Psoas muscle (tissue), 8 donors: ENCODE measurements around the gene HMGN1. TPM values are rescaled to one million over a fixed set of nuclear protein-coding genes. Genes with fewer than 3 reads are reported as not detected.

Experiments used
- ATAC-seq, 4 donors: fragments of 200-7000 bp; cut with Tn5 transposase; one replicate each; pipeline ENCODE4 v1.9.1; 2020; ENCODE audit warnings: moderate library complexity in 3 of 4, mild to moderate bottlenecking in 2 of 4
- DNase-seq, 2 donors: peaks; one replicate each; pipeline ENCODE4 v3.0.0-alpha.2; 2020
- H3K27ac ChIP-seq: fragments of 200-600 bp; one replicate; pipeline ENCODE4 v1.8.0; 2022
- H3K27me3 ChIP-seq, 3 donors: fragments of 200-600 bp in 1 of 3; one replicate each; pipeline versions ENCODE4 v1.6.1 to v1.8.0; 2013 to 2022; ENCODE audit warnings: low read length in 2 of 3, mild to moderate bottlenecking in 2 of 3, moderate library complexity in 1 of 3; ENCODE audit not compliant: insufficient read depth in 3 of 3
- H3K36me3 ChIP-seq, 2 donors: fragments of 200-600 bp in 1 of 2; one replicate each; pipeline versions ENCODE4 v1.6.1 to v1.8.0; 2013 to 2022; ENCODE audit warnings: low read depth in 1 of 2, mild to moderate bottlenecking in 1 of 2, moderate library complexity in 1 of 2; ENCODE audit not compliant: insufficient read depth in 1 of 2
- H3K4me1 ChIP-seq: fragments of 200-600 bp; one replicate; pipeline ENCODE4 v1.8.0; 2022
- H3K4me3 ChIP-seq: fragments of 200-600 bp; one replicate; pipeline ENCODE4 v1.8.0; 2022; ENCODE audit warnings: mild to moderate bottlenecking
- H3K9me3 ChIP-seq: fragments of 200-600 bp; one replicate; pipeline ENCODE4 v1.8.0; 2022
- CTCF ChIP-seq: fragments of 200-600 bp; IDR thresholded peaks from one replicate; pipeline ENCODE4 v1.8.0; 2022; ENCODE audit warnings: antibody characterized with exemption
- WGBS, 3 donors: extraction: QIAGEN DNeasy Blood & Tissue Kit; methylation state at CpG; one replicate each; pipeline versions ENCODE4 v1.1.6 to v1.1.7; 2013; 5-methylcytosine and 5-hydroxymethylcytosine counted together
- intact Hi-C, 2 donors: fragments of 100-400 bp; cut with DNase I; formaldehyde crosslinking; loops; one replicate each; pipeline versions ENCODE4 v1.11.0 to v1.14.2; 2022
- polyA plus RNA-seq, 3 donors: library from polyadenylated mRNA; stranded (reverse); fragments of 200-250 nt; gene quantifications; one replicate each; pipeline ENCODE4 v1.2.3, GENCODE V29; 2013
- total RNA-seq, 4 donors: library from RNA; stranded (reverse); fragmentation: NEBNext Ultra II Directional in 2 of 4; extraction: Animal tissue kit (Norgen Biotek cat#: 25700) in 2 of 4; gene quantifications; one replicate each; pipeline versions ENCODE4 v1.2.1 to v1.2.4, GENCODE V29; 2021 to 2023
- donor health status: healthy with polysubstance abuse.
- donor health status: DM: no; HTN: no; CAD: no; lungs with moderate emphysema.
- donor health status: Bipolar disorder and iron deficiency.
- donor health status: healthy.
- donor health status: DM: yes; HTN: yes; CAD: no.
- donor health status: DM: no; HTN: no; CAD: no.
- donor health status: DM: no; HTN: no; CAD: no.
- donor health status: DM: yes; HTN: yes; CAD: no.

HMGN1 gene
- total and polyA plus RNA-seq, 7 donors: 13.9 to 37.2 (median 17.7) TPM

DNA sequence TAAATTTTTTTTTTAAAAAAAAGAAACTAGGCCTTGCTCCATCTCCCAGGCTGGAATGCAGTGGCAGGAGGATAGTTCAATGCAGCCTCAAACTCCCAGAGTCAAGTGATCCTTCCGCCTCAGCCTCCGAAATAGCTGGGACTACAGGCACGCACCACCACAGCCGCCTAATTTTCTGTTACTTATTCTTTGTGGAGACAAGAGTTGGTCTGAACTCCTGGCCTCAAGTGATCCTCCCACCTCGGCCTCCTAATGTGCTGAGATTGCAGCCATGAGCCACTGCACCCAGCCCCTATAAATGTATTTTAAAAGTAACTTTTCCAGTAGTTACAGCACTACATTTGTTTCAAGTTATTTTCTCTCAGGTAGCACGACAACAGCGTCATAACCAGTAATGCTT, 37.7 kb downstream of the HMGN1 start:
- ATAC-seq (no peak), DNase-seq (no peak)
- Histone ChIP-seq H3K4me1 (peaks cover 22% of the 10 kb centered on the region), H3K27ac (no peak overlapping the region), H3K27me3 (no peaks in the 10 kb centered on the region), H3K4me3 (no peak overlapping the region), H3K9me3 (no peaks in the 10 kb centered on the region), H3K36me3 (peaks cover 0 to 39% of the 10 kb centered on the region in 2 donors)
- intact Hi-C loops: loop anchor here (5.0 to 10.0 kb wide), 2 partner anchors 36 to 134 kb away; partner anchors contain the start of genes HMGN1 (in 1 of the 2) and LCA5L (in 1 of the 2)
- TF ChIP-seq CTCF: no peak
- WGBS, 3 donors: 91 to 94% (median 92%) methylated on average over 7 of the region's 7 CpGs

DNA sequence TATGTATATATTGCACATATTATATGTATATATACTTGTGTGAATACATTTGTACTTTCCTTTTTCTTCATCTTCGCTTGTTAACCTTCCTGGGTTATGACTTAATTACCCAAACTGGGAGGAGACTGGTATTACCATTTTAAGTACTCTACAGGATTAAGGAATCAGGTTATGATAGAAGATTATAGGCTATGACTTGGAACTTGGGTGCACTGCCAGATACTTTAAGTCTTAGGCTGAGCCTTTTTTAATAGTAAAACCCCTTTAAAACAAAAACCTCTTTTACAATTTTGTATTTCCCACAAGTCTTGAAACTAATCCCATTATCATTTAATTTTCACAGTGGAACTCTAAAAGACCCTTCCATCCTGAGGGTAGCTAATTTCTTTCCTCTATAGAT, 41.4 kb downstream of the HMGN1 start:
- intact Hi-C loops: no loop called here
- 90 to 97% (median 93%) methylated on average over 1 of the region's 1 CpG for WGBS, 3 donors
- H3K36me3 ChIP-seq: peaks cover 0 to 64% of the 10 kb centered on the region in 2 donors

GRCh38 chr21:39300587-39300986, 48.3 kb downstream of the HMGN1 start:
- no peak for TF ChIP-seq CTCF
- intact Hi-C loops: no loop called here
- DNase-seq: no peak
- Histone ChIP-seq H3K27me3 (no peaks in the 10 kb centered on the region), H3K36me3 (peaks cover 0 to 73% of the 10 kb centered on the region in 2 donors), H3K27ac (no peak overlapping the region), H3K9me3 (no peaks in the 10 kb centered on the region), H3K4me1 (no peaks in the 10 kb centered on the region), H3K4me3 (no peak overlapping the region)
- WGBS, 3 donors: 97 to 100% (median 99%) methylated on average over 3 of the region's 3 CpGs
- ATAC-seq: no peak

More for the DNA sequence above, 41.4 kb downstream of the HMGN1 start:
- DNase-seq: no peak
- Histone ChIP-seq H3K27ac (no peak overlapping the region), H3K4me3 (no peak overlapping the region), H3K4me1 (peaks cover 16% of the 10 kb centered on the region), H3K27me3 (no peaks in the 10 kb centered on the region), H3K9me3 (no peaks in the 10 kb centered on the region)
- no peak for ATAC-seq
- no peak for TF ChIP-seq CTCF

DNA sequence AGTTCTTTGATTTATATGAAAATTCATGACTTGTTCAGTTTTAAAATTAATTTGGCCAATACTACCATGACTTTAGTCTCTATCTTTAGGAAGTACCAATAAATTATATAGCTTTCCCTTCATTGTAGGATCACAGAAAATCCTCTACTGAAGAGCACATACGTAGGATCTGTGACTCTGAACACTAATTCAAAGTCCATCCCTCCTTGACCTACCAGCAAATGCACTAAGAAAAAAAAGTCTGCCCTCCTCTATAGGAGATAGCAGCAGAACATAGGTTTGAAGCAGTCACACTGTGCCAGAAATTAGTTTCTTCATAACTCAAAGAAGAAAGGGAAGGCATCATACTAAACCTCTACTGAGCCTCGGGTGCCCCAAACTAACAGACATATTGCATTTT, 52.0 kb downstream of the HMGN1 start:
- no peak for ATAC-seq
- Histone ChIP-seq H3K36me3 (peaks cover 0 to 83% of the 10 kb centered on the region in 2 donors), H3K27ac (no peak overlapping the region), H3K9me3 (no peaks in the 10 kb centered on the region), H3K4me1 (no peaks in the 10 kb centered on the region), H3K4me3 (no peak overlapping the region), H3K27me3 (no peaks in the 10 kb centered on the region)
- no peak for DNase-seq
- no peak for TF ChIP-seq CTCF
- intact Hi-C loops: no loop called here
- WGBS, 3 donors: 84 to 93% (median 88%) methylated on average over 2 of the region's 2 CpGs

Other genes starting within 250 kb of the HMGN1 start
- gene PSMG1, start 165.6 kb downstream of the HMGN1 start, total RNA-seq: 10 to 100 TPM; 20.5 to 50.3 (median 38.3) TPM
- gene PSMG1, start 165.6 kb downstream of the HMGN1 start, polyA plus RNA-seq: 10 to 100 TPM; 44.0 to 52.1 (median 45.0) TPM
- 10 to 100 TPM; 30.2 to 33.0 (median 32.0) TPM for gene BRWD1, start 35.5 kb downstream of the HMGN1 start, total RNA-seq
- gene BRWD1, start 35.5 kb downstream of the HMGN1 start, polyA plus RNA-seq: 10 to 100 TPM; 12.6 to 21.0 (median 13.2) TPM
- gene LCA5L, start 96.7 kb upstream of the HMGN1 start, total RNA-seq: 1 to 10 TPM; 2.3 to 5.3 (median 3.4) TPM
- 1 to 10 TPM; 1.2 to 5.3 (median 3.3) TPM for gene LCA5L, start 96.7 kb upstream of the HMGN1 start, polyA plus RNA-seq
- 100 to 1,000 TPM; 147 to 441 (median 283) TPM for gene SH3BGR, start 102.9 kb upstream of the HMGN1 start, total RNA-seq
- gene SH3BGR, start 102.9 kb upstream of the HMGN1 start, polyA plus RNA-seq: 100 to 1,000 TPM in 2 of 3 donors, 10 to 100 TPM in 1; 44.2 to 314 (median 240) TPM